ENCODE data around the gene MAFB. TPM values are rescaled to one million over a fixed set of nuclear protein-coding genes. Genes with fewer than 3 reads are reported as not detected.

Gene MAFB
- polyA plus RNA-seq, 1 of the 3 experiments (the other 2 are of a cell fraction) = 0.08 TPM

- H3K27ac ChIP-seq (ENCODE audit: low read depth in 2 of 2, low read length in 1 of 2) = no peak overlapping the region
- H2AFZ ChIP-seq (ENCODE audit: low read depth) = no peak overlapping the region
- H3K4me2 ChIP-seq = no peak overlapping the region
- no peaks in the 10 kb centered on the region for H3K79me2 ChIP-seq (ENCODE audit: insufficient read depth)
- no peak overlapping the region for H3K9ac ChIP-seq
- H3K27me3 ChIP-seq (ENCODE audit: insufficient read depth) = no peaks in the 10 kb centered on the region
- CTCF ChIA-PET = interaction anchor here (0.7 kb wide), 2 partner anchors 83 to 428 kb away, joined by 3 read pairs; no protein-coding TSS in a partner anchor
- no peak overlapping the region for H3K4me3 ChIP-seq (ENCODE audit: low read depth in 2 of 2, low read length in 1 of 2)
- no peaks in the 10 kb centered on the region for H3F3A ChIP-seq (replicated peaks; ENCODE audit: insufficient read depth)
- H3K4me1 ChIP-seq (ENCODE audit: control insufficient read depth in 1 of 2, insufficient read depth in 2 of 2, low read depth in 1 of 2, low read length in 1 of 2) = peaks cover 0 to 11% of the 10 kb centered on the region in 2 experiments; a peak in 1 of 4 replicates
- no peak for DNase-seq
- WGBS (ENCODE audit: low lambda C conversion rate) = 25% methylated on average over 3 of the region's 3 CpGs
- TF ChIP-seq POLR2AphosphoS5 (IDR thresholded peaks at IDR 0.05; ENCODE audit: low read depth, low read length) (no peak), RXRA (IDR thresholded peaks at IDR 0.05; ENCODE audit: borderline replicate concordance, low read depth) (no peak), CTCF (IDR thresholded peaks at IDR 0.05) (no peak), MAX (IDR thresholded peaks at IDR 0.05; ENCODE audit: low read depth) (no peak), GATA2 (CRISPR knock-in tag; IDR thresholded peaks at IDR 0.05) (no peak), USF1 (IDR thresholded peaks at IDR 0.05; ENCODE audit: borderline replicate concordance, low read depth) (no peak), YY1 (IDR thresholded peaks at IDR 0.05; ENCODE audit: low read depth) (no peak), ZBTB33 (IDR thresholded peaks at IDR 0.05; ENCODE audit: borderline replicate concordance, low read depth) (no peak), TEAD4 (IDR thresholded peaks at IDR 0.05; ENCODE audit: borderline replicate concordance, insufficient read depth) (no peak), CHD2 (IDR thresholded peaks at IDR 0.05; ENCODE audit: low read length, partially characterized antibody) (no peak), JUND (IDR thresholded peaks at IDR 0.05) (no peak), REST (IDR thresholded peaks at IDR 0.05; ENCODE audit: low read depth, low read length) (no peak), MXI1 (IDR thresholded peaks at IDR 0.05; ENCODE audit: low read depth, low read length) (no peak), USF2 (IDR thresholded peaks at IDR 0.05; ENCODE audit: borderline replicate concordance, low read depth, low read length) (no peak), NFIC (IDR thresholded peaks at IDR 0.05; ENCODE audit: borderline replicate concordance) (no peak), RFX5 (IDR thresholded peaks at IDR 0.05; ENCODE audit: low read length) (no peak), ELF1 (IDR thresholded peaks at IDR 0.05) (no peak), FOSL2 (IDR thresholded peaks at IDR 0.05; ENCODE audit: borderline replicate concordance, low read depth) (no peak), RCOR1 (IDR thresholded peaks at IDR 0.05; ENCODE audit: low read length) (no peak)
- POLR2A ChIA-PET = interaction anchor here (1.1 kb wide), 1 partner anchor 1182 kb away, joined by 3 read pairs; no protein-coding TSS in a partner anchor
- H4K20me1 ChIP-seq (ENCODE audit: insufficient read depth) = no peaks in the 10 kb centered on the region
- no peaks in the 10 kb centered on the region for H3K9me3 ChIP-seq
- H3K36me3 ChIP-seq (replicated peaks in 1 of 2; ENCODE audit: control insufficient read depth in 1 of 2, insufficient read depth in 2 of 2, low read length in 1 of 2) = no peaks in the 10 kb centered on the region
- H3K9me2 ChIP-seq = no peaks in the 10 kb centered on the region
Observed at GRCh38 chr20:40714916-40715315, 25.9 kb upstream of the MAFB start.
